ENCODE measurements around the gene PSG3.
"Not testable (repeated sequence)": the region's sequence is repeated elsewhere in the genome, so short reads cannot be mapped to it uniquely, and the experiment has no call there.

PSG3 gene

GRCh38 chr19:42695811-42696503 is 44.3 kb downstream of the PSG3 start:
- DNase-seq (ENCODE audit: low read depth) = no peak

- peak; percentile 29 for DNase-seq (ENCODE audit: low read depth)
Observed at GRCh38 chr19:42693760-42694350, 46.4 kb downstream of the PSG3 start.

GRCh38 chr19:42683917-42684513 is 56.3 kb downstream of the PSG3 start:
- DNase-seq (ENCODE audit: low read depth) = peak; percentile 10

GRCh38 chr19:42676326-42676725 is 64.0 kb downstream of the PSG3 start:
- not testable (repeated sequence) for DNase-seq (ENCODE audit: low read depth)

GRCh38 chr19:42674549-42674948 is 65.7 kb downstream of the PSG3 start:
- not testable (repeated sequence) for DNase-seq (ENCODE audit: low read depth)

Measured in GM04504 (cell line).